A549 (cell line): Measurements from ENCODE around the gene HJV. TPM values are rescaled to one million over a fixed set of nuclear protein-coding genes. Genes with fewer than 3 reads are reported as not detected.
A peak's percentile ranks its signal among the peaks of the same experiment; 100 is the strongest.
"Not testable (repeated sequence)": the region's sequence is repeated elsewhere in the genome, so short reads cannot be mapped to it uniquely, and the experiment has no call there.

ENCODE experiments used
- ATAC-seq, 2 experiments: fragments of 200-7000 bp in 1 of 2; fragments of >200 bp in 1 of 2; cut with Nextera tagmentation in 1 of 2; cut with Tn5 transposase in 1 of 2; 3 replicates each; pipeline versions ENCODE4 v1.8.0 to v1.9.1; 2018 to 2020; ENCODE audit warnings: mild to moderate bottlenecking in 1 of 2, moderate library complexity in 1 of 2
- CTCF ChIA-PET: fragments of 300-600 bp; sonication (Branson Sonifier 250); formaldehyde crosslinking; extraction: SDS; loops from one replicate; lab custom pipeline; 2021; ENCODE audit warnings: antibody characterized with exemption, inconsistent platforms; lab: Yijun Ruan, JAX
- POLR2A ChIA-PET: fragments of 350-600 bp; formaldehyde crosslinking; extraction: SDS; loops from one replicate; lab custom pipeline; 2021; ENCODE audit warnings: antibody characterized with exemption, inconsistent platforms; lab: Yijun Ruan, JAX
- DNase-seq, 2 experiments: peaks; one replicate each; pipeline versions ENCODE4 v3.0.0 to v3.0.0-alpha.2; 2011 to 2016; ENCODE audit warnings: low read depth in 1 of 2, low spot score in 1 of 2
- FAIRE-seq: peaks from 2 replicates; lab custom pipeline; 2011; peaks lifted over from hg19 to GRCh38; lab: Jason Lieb, UNC
- H3K27ac ChIP-seq, 2 experiments: fragments of >200 bp; sonication (Bioruptor Twin); formaldehyde crosslinking; 3 replicates each; pipeline ENCODE4 v1.5.1; 2016 to 2017
- H3K4me1 ChIP-seq: fragments of >200 bp; sonication (Bioruptor Twin); formaldehyde crosslinking; 3 replicates; pipeline ENCODE4 v1.6.1; 2016
- H3K4me2 ChIP-seq: fragments of >200 bp; sonication (Bioruptor Twin); formaldehyde crosslinking; 3 replicates; pipeline ENCODE4 v1.6.1; 2016
- H3K4me3 ChIP-seq: fragments of >200 bp; sonication (Bioruptor Twin); formaldehyde crosslinking; 3 replicates; pipeline ENCODE4 v1.5.1; 2016
- H3K9me3 ChIP-seq: fragments of >200 bp; sonication (Bioruptor Twin); formaldehyde crosslinking; 3 replicates; pipeline ENCODE4 v1.6.1; 2016
- CEBPB ChIP-seq, 2 experiments: fragments of >200 bp in 1 of 2; sonication (Bioruptor Twin) in 1 of 2; formaldehyde crosslinking in 1 of 2; IDR thresholded peaks; 2 replicates each; pipeline ENCODE4 v1.6.1; 2012 to 2016
- CHD2 ChIP-seq: fragments of 150-350 bp; IDR thresholded peaks from 2 replicates; pipeline ENCODE4 v1.6.1; 2014; ENCODE audit warnings: low read length; ENCODE audit not compliant: partially characterized antibody
- ESRRA ChIP-seq: fragments of 150-350 bp; IDR thresholded peaks from 2 replicates; pipeline ENCODE4 v1.6.1; 2014; ENCODE audit warnings: mild to moderate bottlenecking, low read length, borderline replicate concordance
- GATA3 ChIP-seq: IDR thresholded peaks from 2 replicates; pipeline ENCODE4 v1.6.1; 2012; ENCODE audit warnings: borderline replicate concordance
- MAZ ChIP-seq: fragments of 150-350 bp; IDR thresholded peaks from 2 replicates; pipeline ENCODE4 v1.6.1; 2014; ENCODE audit warnings: antibody characterized with exemption, low read depth, low read length, borderline replicate concordance
- POLR2A ChIP-seq: IDR thresholded peaks from 2 replicates; pipeline ENCODE4 v1.6.1; 2012; ENCODE audit warnings: mild to moderate bottlenecking, low read length
- POLR2AphosphoS2 ChIP-seq: conservative IDR thresholded peaks from 2 replicates; pipeline ENCODE4 v1.6.1; 2012; ENCODE audit warnings: low read length, improper control_type of control experiment, inconsistent platforms
- RAD21 ChIP-seq, 2 experiments: fragments of >200 bp in 1 of 2; sonication (Bioruptor Twin) in 1 of 2; formaldehyde crosslinking in 1 of 2; IDR thresholded peaks in 1 of 2; conservative IDR thresholded peaks in 1 of 2; 2 replicates in 1 of 2; 3 replicates in 1 of 2; pipeline ENCODE4 v1.6.1; 2012 to 2018; ENCODE audit warnings: inconsistent platforms in 1 of 2
- RCOR1 ChIP-seq: fragments of 150-350 bp; IDR thresholded peaks from 2 replicates; pipeline ENCODE4 v1.6.1; 2014; ENCODE audit warnings: antibody characterized with exemption, low read length, low read depth
- RFX5 ChIP-seq: fragments of 450-650 bp; IDR thresholded peaks from 2 replicates; pipeline ENCODE4 v1.7.1; 2014; ENCODE audit warnings: antibody characterized with exemption, mild to moderate bottlenecking, moderate library complexity
- RNF2 ChIP-seq: fragments of 200-600 bp; sonication (generic); IDR thresholded peaks from 2 replicates; pipeline ENCODE4 v1.6.1; 2016; ENCODE audit warnings: low read depth, mild to moderate bottlenecking, antibody characterized with exemption, moderate library complexity, borderline replicate concordance
- TP53 ChIP-seq: fragments of 250-450 bp; sonication (Bioruptor Pico); IDR thresholded peaks from 2 replicates; pipeline ENCODE4 v1.5.0; 2021; ENCODE audit warnings: mild to moderate bottlenecking, moderate library complexity
- WGBS: methylation state at CpG from one replicate; pipeline ENCODE4 v1.1.6; 2017; ENCODE audit errors: missing lambda C conversion rate; 5-methylcytosine and 5-hydroxymethylcytosine counted together
- polyA plus RNA-seq, 4 experiments: library from polyadenylated mRNA; depleted of rRNA in 3 of 4; stranded (reverse); fragments of >200 nt; fragmentation: RNase III in 1 of 4; extraction: RNeasy Plus Mini Kit Qiagen cat#74134 plus additional on column Dnase treatment in 1 of 4; gene quantifications; 2 replicates in 3 of 4; 3 replicates in 1 of 4; pipeline ENCODE4 v1.2.3, GENCODE V29; 2011 to 2017
- TF ChIP-seq, protein P1 (sequence below): fragments of 250-450 bp; sonication (Bioruptor Pico); IDR thresholded peaks from 2 replicates; pipeline ENCODE4 v1.5.0; 2021; ENCODE audit warnings: mild to moderate bottlenecking, moderate library complexity, borderline replicate concordance
- TF ChIP-seq, protein P2 (sequence below): fragments of >200 bp; sonication (Bioruptor Twin); formaldehyde crosslinking; IDR thresholded peaks from 3 replicates; pipeline ENCODE4 v1.6.1; 2016
- TF ChIP-seq, protein P3 (sequence below): fragments of 250-450 bp; sonication (Bioruptor Pico); IDR thresholded peaks from 2 replicates; pipeline ENCODE4 v1.5.0; 2020; ENCODE audit warnings: low read depth, mild to moderate bottlenecking, moderate library complexity

The HJV gene
- polyA plus RNA-seq, 2 of the 4 experiments (the other 2 are of a cell fraction) = not detected

GRCh38 chr1:146051852-146052676 is 30.5 kb upstream of the HJV start (continued):
- TF ChIP-seq MAZ (peak; percentile 89), POLR2A (peak; percentile 99), CHD2 (peak; percentile 65), RAD21 (conservative IDR thresholded peaks at IDR 0.05 in 1 of 2, IDR thresholded peaks at IDR 0.05 in 1 of 2) (peak in 1 of 2 experiments; percentile 28; a peak in 2 of 5 replicates), RFX5 (0 out of 2 replicates have a peak, but pooled peaks have one; percentile 18)
- TF ChIP-seq, protein P1, sequence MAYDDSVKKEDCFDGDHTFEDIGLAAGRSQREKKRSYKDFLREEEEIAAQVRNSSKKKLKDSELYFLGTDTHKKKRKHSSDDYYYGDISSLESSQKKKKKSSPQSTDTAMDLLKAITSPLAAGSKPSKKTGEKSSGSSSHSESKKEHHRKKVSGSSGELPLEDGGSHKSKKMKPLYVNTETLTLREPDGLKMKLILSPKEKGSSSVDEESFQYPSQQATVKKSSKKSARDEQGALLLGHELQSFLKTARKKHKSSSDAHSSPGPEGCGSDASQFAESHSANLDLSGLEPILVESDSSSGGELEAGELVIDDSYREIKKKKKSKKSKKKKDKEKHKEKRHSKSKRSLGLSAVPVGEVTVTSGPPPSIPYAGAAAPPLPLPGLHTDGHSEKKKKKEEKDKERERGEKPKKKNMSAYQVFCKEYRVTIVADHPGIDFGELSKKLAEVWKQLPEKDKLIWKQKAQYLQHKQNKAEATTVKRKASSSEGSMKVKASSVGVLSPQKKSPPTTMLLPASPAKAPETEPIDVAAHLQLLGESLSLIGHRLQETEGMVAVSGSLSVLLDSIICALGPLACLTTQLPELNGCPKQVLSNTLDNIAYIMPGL (CRISPR knock-in tag) = peak; percentile 97
- TF ChIP-seq, protein P2, sequence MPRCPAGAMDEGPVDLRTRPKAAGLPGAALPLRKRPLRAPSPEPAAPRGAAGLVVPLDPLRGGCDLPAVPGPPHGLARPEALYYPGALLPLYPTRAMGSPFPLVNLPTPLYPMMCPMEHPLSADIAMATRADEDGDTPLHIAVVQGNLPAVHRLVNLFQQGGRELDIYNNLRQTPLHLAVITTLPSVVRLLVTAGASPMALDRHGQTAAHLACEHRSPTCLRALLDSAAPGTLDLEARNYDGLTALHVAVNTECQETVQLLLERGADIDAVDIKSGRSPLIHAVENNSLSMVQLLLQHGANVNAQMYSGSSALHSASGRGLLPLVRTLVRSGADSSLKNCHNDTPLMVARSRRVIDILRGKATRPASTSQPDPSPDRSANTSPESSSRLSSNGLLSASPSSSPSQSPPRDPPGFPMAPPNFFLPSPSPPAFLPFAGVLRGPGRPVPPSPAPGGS = peak; percentile 100
- TF ChIP-seq, protein P3, sequence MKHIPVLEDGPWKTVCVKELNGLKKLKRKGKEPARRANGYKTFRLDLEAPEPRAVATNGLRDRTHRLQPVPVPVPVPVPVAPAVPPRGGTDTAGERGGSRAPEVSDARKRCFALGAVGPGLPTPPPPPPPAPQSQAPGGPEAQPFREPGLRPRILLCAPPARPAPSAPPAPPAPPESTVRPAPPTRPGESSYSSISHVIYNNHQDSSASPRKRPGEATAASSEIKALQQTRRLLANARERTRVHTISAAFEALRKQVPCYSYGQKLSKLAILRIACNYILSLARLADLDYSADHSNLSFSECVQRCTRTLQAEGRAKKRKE (CRISPR knock-in tag) = peak; percentile 97

DNA sequence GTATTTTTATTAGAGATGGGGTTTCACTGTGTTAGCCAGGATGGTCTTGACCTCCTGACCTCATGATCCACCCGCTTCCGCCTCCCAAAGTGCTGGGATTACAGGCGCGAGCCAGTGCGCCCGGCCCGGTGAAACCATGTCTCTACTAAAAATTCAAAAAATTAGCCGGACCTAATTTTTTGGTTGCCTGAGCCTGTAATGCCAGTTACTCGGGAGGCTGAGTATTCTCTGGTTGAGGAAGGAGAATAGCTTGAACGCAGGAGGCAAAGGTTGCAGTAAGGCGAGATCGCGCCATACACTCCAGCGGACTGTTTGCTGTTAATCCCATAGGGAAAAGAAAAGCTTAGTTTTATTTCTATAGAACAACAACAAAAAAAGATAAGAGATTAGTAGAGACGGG is 29.9 kb upstream of the HJV start:
- ATAC-seq (peak in 1 of 2 experiments; percentile 53; a peak in 2 of 6 replicates), FAIRE-seq (no peak), DNase-seq (no peak)
- peak overlapping the region; percentile 50 for H3K4me3 ChIP-seq
- 40% methylated on average over 15 of the region's 15 CpGs for WGBS
- POLR2A ChIA-PET = interaction anchor here (0.8 to 4.6 kb wide), 5 partner anchors 8 to 94 kb away, joined by 3 to 106 read pairs (median 4); partner anchors contain the start of genes ANKRD34A, LIX1L and POLR3GL
- no peaks in the 10 kb centered on the region for H3K9me3 ChIP-seq
- TF ChIP-seq POLR2A (no peak), RNF2 (no peak), RCOR1 (no peak), TP53 (CRISPR knock-in tag) (no peak), CEBPB (IDR thresholded peaks at IDR 0.05) (no peak), GATA3 (no peak), ESRRA (no peak), POLR2AphosphoS2 (no peak)
- TF ChIP-seq, protein P3 (CRISPR knock-in tag) = no peak
- TF ChIP-seq, protein P2 = no peak
- TF ChIP-seq, all 56 proteins: peak for 0
- CTCF ChIA-PET = interaction anchor here (1.6 to 5.9 kb wide), 2 partner anchors 14 to 19 kb away, joined by 5 to 41 read pairs; no protein-coding TSS in a partner anchor
- Histone ChIP-seq H3K4me1 (peaks cover 29% of the 10 kb centered on the region), H3K4me2 (peak overlapping the region; percentile 90), H3K27ac (peak overlapping the region; percentile 95 to 98)

GRCh38 chr1:146050652-146050963 is 29.1 kb upstream of the HJV start:
- ATAC-seq (peak in 1 of 2 experiments; percentile 44; a peak in 3 of 6 replicates), DNase-seq (peak in 1 of 2 experiments; percentile 46)
- H3K4me3 ChIP-seq, FAIRE-seq, H3K9me3 ChIP-seq: not testable (repeated sequence)
- Histone ChIP-seq H3K4me1 (peaks cover 29% of the 10 kb centered on the region), H3K4me2 (peak overlapping the region; percentile 90), H3K27ac (peak overlapping the region; percentile 95 to 98)
- POLR2A ChIA-PET = interaction anchor here (4.6 kb wide), 1 partner anchor 13 kb away, joined by 106 read pairs; no protein-coding TSS in a partner anchor
- CTCF ChIA-PET = interaction anchor here (1.6 to 5.9 kb wide), 2 partner anchors 13 to 18 kb away, joined by 5 to 41 read pairs; no protein-coding TSS in a partner anchor
- WGBS = 11% methylated on average over 3 of the region's 3 CpGs

GRCh38 chr1:146049866-146050651 is 28.5 kb upstream of the HJV start:
- peak in 1 of 2 experiments; percentile 46 for DNase-seq
- WGBS = 56% methylated on average over 12 of the region's 12 CpGs
- not testable (repeated sequence) for ATAC-seq, H3K9me3 ChIP-seq, H3K4me3 ChIP-seq, FAIRE-seq
- peaks cover 29% of the 10 kb centered on the region for H3K4me1 ChIP-seq
- ChIA-PET CTCF (interaction anchor here (1.6 to 5.9 kb wide), 2 partner anchors 13 to 17 kb away, joined by 5 to 41 read pairs; no protein-coding TSS in a partner anchor), POLR2A (interaction anchor here (4.6 kb wide), 1 partner anchor 13 kb away, joined by 106 read pairs; no protein-coding TSS in a partner anchor)
- H3K27ac ChIP-seq = peak overlapping the region; percentile 95 to 98
- H3K4me2 ChIP-seq = peak overlapping the region; percentile 90
